ENCODE results near the gene AOC2. TPM values are rescaled to one million over a fixed set of nuclear protein-coding genes. Genes with fewer than 3 reads are reported as not detected.
A peak's percentile ranks its signal among the peaks of the same experiment; 100 is the strongest.

AOC2 gene
- total and polyA plus RNA-seq, 2 of the 13 experiments (the other 11 are each of a cell fraction or from before 2014, with no cell fraction given), result 1.2 to 3.3 TPM

DNA sequence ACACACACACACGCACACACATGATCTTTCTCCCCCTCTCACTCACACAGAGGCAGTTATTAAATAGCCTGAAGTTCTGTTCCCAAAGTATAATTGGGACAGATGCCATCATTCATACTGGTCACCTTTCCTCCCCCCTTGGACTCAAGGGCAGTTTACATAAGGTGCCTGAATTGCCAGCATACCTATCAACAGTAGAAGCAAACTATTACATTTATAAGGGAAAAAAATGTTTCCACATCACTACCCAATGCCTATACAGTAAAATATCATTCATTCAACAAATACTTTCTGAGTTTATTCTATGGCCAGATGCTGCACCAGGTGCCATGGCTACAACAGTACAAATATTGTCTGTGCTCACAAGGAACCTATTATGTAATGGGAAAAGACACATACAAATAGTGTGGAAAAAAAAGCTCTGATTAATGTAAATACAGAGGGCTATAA, 39.4 kb upstream of the AOC2 start (continued):
- TF ChIP-seq, protein P1, sequence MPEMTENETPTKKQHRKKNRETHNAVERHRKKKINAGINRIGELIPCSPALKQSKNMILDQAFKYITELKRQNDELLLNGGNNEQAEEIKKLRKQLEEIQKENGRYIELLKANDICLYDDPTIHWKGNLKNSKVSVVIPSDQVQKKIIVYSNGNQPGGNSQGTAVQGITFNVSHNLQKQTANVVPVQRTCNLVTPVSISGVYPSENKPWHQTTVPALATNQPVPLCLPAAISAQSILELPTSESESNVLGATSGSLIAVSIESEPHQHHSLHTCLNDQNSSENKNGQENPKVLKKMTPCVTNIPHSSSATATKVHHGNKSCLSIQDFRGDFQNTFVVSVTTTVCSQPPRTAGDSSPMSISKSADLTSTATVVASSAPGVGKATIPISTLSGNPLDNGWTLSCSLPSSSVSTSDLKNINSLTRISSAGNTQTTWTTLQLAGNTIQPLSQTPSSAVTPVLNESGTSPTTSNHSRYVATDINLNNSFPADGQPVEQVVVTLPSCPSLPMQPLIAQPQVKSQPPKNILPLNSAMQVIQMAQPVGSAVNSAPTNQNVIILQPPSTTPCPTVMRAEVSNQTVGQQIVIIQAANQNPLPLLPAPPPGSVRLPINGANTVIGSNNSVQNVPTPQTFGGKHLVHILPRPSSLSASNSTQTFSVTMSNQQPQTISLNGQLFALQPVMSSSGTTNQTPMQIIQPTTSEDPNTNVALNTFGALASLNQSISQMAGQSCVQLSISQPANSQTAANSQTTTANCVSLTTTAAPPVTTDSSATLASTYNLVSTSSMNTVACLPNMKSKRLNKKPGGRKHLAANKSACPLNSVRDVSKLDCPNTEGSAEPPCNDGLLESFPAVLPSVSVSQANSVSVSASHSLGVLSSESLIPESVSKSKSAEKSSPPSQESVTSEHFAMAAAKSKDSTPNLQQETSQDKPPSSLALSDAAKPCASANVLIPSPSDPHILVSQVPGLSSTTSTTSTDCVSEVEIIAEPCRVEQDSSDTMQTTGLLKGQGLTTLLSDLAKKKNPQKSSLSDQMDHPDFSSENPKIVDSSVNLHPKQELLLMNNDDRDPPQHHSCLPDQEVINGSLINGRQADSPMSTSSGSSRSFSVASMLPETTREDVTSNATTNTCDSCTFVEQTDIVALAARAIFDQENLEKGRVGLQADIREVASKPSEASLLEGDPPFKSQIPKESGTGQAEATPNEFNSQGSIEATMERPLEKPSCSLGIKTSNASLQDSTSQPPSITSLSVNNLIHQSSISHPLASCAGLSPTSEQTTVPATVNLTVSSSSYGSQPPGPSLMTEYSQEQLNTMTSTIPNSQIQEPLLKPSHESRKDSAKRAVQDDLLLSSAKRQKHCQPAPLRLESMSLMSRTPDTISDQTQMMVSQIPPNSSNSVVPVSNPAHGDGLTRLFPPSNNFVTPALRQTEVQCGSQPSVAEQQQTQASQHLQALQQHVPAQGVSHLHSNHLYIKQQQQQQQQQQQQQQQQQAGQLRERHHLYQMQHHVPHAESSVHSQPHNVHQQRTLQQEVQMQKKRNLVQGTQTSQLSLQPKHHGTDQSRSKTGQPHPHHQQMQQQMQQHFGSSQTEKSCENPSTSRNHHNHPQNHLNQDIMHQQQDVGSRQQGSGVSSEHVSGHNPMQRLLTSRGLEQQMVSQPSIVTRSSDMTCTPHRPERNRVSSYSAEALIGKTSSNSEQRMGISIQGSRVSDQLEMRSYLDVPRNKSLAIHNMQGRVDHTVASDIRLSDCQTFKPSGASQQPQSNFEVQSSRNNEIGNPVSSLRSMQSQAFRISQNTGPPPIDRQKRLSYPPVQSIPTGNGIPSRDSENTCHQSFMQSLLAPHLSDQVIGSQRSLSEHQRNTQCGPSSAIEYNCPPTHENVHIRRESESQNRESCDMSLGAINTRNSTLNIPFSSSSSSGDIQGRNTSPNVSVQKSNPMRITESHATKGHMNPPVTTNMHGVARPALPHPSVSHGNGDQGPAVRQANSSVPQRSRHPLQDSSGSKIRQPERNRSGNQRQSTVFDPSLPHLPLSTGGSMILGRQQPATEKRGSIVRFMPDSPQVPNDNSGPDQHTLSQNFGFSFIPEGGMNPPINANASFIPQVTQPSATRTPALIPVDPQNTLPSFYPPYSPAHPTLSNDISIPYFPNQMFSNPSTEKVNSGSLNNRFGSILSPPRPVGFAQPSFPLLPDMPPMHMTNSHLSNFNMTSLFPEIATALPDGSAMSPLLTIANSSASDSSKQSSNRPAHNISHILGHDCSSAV (CRISPR knock-in tag; IDR thresholded peaks at IDR 0.05; ENCODE audit: borderline replicate concordance), result no peak
- no peak for TF ChIP-seq SMC3 (IDR thresholded peaks at IDR 0.05; ENCODE audit: low read length)
- TF ChIP-seq AHR (CRISPR knock-in tag; IDR thresholded peaks at IDR 0.05), result no peak
- no peak for TF ChIP-seq ZNF329 (CRISPR knock-in tag; IDR thresholded peaks at IDR 0.05; ENCODE audit: low read depth)
- no peak for TF ChIP-seq HMG20A (CRISPR knock-in tag; IDR thresholded peaks at IDR 0.05; ENCODE audit: borderline replicate concordance)
- TF ChIP-seq DPF2 (CRISPR knock-in tag; IDR thresholded peaks at IDR 0.05; ENCODE audit: borderline replicate concordance, low read depth), result no peak
- TF ChIP-seq ZSCAN20 (CRISPR knock-in tag; IDR thresholded peaks at IDR 0.05; ENCODE audit: borderline replicate concordance), result no peak
- peak; percentile 62 for TF ChIP-seq TBL1XR1 (IDR thresholded peaks at IDR 0.05; ENCODE audit: borderline replicate concordance, low read length, partially characterized antibody)
- TF ChIP-seq NBN (conservative IDR thresholded peaks at IDR 0.05), result no peak
- no peak for TF ChIP-seq ZNF841 (CRISPR knock-in tag; IDR thresholded peaks at IDR 0.05; ENCODE audit: borderline replicate concordance)
- no peak for TF ChIP-seq ZNF639 (CRISPR knock-in tag; conservative IDR thresholded peaks at IDR 0.05)
- no peak for TF ChIP-seq PRPF4 (IDR thresholded peaks at IDR 0.05; ENCODE audit: low read depth, low read length, poor library complexity, severe bottlenecking)
- TF ChIP-seq ZNF383 (CRISPR knock-in tag; IDR thresholded peaks at IDR 0.05; ENCODE audit: borderline replicate concordance), result no peak
- TF ChIP-seq MXI1 (IDR thresholded peaks at IDR 0.05; ENCODE audit: borderline replicate concordance, low read depth, low read length), result peak; percentile 38; the same call in 1 of the 3 replicates
- TF ChIP-seq HNRNPLL (IDR thresholded peaks at IDR 0.05; ENCODE audit: low read depth, low read length, poor library complexity, severe bottlenecking), result no peak
- TF ChIP-seq PCBP1 (IDR thresholded peaks at IDR 0.05; ENCODE audit: borderline replicate concordance, low read depth, low read length), result no peak
- TF ChIP-seq ZFP36L2 (CRISPR knock-in tag; IDR thresholded peaks at IDR 0.05), result no peak
- no peak for TF ChIP-seq IRF1 (CRISPR knock-in tag; IDR thresholded peaks at IDR 0.05; ENCODE audit: low read depth)
- TF ChIP-seq, protein P2, sequence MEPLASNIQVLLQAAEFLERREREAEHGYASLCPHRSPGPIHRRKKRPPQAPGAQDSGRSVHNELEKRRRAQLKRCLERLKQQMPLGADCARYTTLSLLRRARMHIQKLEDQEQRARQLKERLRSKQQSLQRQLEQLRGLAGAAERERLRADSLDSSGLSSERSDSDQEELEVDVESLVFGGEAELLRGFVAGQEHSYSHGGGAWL (CRISPR knock-in tag; IDR thresholded peaks at IDR 0.05), result no peak
- TF ChIP-seq SNAPC2 (CRISPR knock-in tag; IDR thresholded peaks at IDR 0.05), result no peak
- no peak for TF ChIP-seq ZNF570 (CRISPR knock-in tag; IDR thresholded peaks at IDR 0.05; ENCODE audit: borderline replicate concordance)

Measured in HepG2 (cell line).